Left ventricle myocardium inferior (tissue), 1 donor: Measurements from ENCODE around the gene MLXIP. TPM values are rescaled to one million over a fixed set of nuclear protein-coding genes. Genes with fewer than 3 reads are reported as not detected.
A peak's percentile ranks its signal among the peaks of the same experiment; 100 is the strongest.
"Not testable (repeated sequence)": the region's sequence is repeated elsewhere in the genome, so short reads cannot be mapped to it uniquely, and the experiment has no call there.

ENCODE experiments used
- DNase-seq: peaks from one replicate; pipeline ENCODE4 v3.0.0-alpha.2; 2020
- H3K27ac ChIP-seq: fragments of 200-600 bp; replicated peaks from 2 replicates; pipeline ENCODE4 v1.8.0; 2021
- H3K27me3 ChIP-seq: fragments of 200-600 bp; 2 replicates; pipeline ENCODE4 v1.8.0; 2021; ENCODE audit warnings: low read depth
- H3K36me3 ChIP-seq: fragments of 200-600 bp; 2 replicates; pipeline ENCODE4 v1.8.0; 2021
- H3K4me1 ChIP-seq: fragments of 200-600 bp; 2 replicates; pipeline ENCODE4 v1.8.0; 2021
- H3K4me3 ChIP-seq: fragments of 200-600 bp; 2 replicates; pipeline ENCODE4 v1.8.0; 2021; ENCODE audit warnings: mild to moderate bottlenecking, moderate library complexity
- H3K9me3 ChIP-seq: fragments of 200-600 bp; replicated peaks from 2 replicates; pipeline ENCODE4 v1.8.0; 2021
- intact Hi-C: fragments of 100-400 bp; cut with micrococcal nuclease; formaldehyde crosslinking; loops from one replicate; pipeline ENCODE4 v1.11.0; 2022
- total RNA-seq: library from RNA; stranded (reverse); fragmentation: NEBNext Ultra II Directional; extraction: Animal tissue kit (Norgen Biotek cat#: 25700); gene quantifications from one replicate; pipeline ENCODE4 v1.2.1, GENCODE V29; 2021
- TF ChIP-seq, protein P1 (sequence below): fragments of 200-600 bp; IDR thresholded peaks from 2 replicates; pipeline ENCODE4 v1.8.0; 2021; ENCODE audit warnings: antibody characterized with exemption, mild to moderate bottlenecking, borderline replicate concordance
- donor health status: DM: no; HTN: yes; CAD: no; lungs with severe emphysema.

Gene MLXIP
- total RNA-seq, 1 donor from 2014 or later = 16.7 TPM

DNA sequence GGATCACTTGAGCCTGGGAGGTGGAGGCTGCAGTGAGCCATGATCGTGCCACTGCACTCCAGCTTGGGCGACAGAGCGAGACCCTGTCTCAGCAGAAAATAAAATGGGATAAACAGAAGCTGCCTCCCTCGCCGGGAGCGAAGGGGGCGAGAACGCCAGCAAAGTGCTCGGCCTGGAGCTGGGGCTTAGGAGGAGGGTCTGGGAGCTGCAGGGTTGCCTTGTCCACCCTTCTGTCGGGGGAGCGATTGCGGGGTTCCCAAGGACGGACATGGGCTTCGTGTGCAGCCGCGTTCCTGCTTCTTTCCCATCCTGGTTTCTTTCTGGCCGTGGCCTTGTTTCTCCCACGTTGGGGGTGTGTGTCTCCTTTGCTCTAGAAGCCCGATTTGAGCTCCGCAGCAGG, 27.9 kb upstream of the MLXIP start:
- Histone ChIP-seq H3K4me3 (no peak overlapping the region), H3K4me1 (peaks cover 30% of the 10 kb centered on the region), H3K27ac (peak overlapping the region; percentile 91), H3K9me3 (no peaks in the 10 kb centered on the region), H3K27me3 (no peaks in the 10 kb centered on the region), H3K36me3 (peaks cover 30% of the 10 kb centered on the region)
- TF ChIP-seq, protein P1, sequence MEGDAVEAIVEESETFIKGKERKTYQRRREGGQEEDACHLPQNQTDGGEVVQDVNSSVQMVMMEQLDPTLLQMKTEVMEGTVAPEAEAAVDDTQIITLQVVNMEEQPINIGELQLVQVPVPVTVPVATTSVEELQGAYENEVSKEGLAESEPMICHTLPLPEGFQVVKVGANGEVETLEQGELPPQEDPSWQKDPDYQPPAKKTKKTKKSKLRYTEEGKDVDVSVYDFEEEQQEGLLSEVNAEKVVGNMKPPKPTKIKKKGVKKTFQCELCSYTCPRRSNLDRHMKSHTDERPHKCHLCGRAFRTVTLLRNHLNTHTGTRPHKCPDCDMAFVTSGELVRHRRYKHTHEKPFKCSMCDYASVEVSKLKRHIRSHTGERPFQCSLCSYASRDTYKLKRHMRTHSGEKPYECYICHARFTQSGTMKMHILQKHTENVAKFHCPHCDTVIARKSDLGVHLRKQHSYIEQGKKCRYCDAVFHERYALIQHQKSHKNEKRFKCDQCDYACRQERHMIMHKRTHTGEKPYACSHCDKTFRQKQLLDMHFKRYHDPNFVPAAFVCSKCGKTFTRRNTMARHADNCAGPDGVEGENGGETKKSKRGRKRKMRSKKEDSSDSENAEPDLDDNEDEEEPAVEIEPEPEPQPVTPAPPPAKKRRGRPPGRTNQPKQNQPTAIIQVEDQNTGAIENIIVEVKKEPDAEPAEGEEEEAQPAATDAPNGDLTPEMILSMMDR = no peak
- DNase-seq = no peak
- intact Hi-C loops = no loop called here

DNA sequence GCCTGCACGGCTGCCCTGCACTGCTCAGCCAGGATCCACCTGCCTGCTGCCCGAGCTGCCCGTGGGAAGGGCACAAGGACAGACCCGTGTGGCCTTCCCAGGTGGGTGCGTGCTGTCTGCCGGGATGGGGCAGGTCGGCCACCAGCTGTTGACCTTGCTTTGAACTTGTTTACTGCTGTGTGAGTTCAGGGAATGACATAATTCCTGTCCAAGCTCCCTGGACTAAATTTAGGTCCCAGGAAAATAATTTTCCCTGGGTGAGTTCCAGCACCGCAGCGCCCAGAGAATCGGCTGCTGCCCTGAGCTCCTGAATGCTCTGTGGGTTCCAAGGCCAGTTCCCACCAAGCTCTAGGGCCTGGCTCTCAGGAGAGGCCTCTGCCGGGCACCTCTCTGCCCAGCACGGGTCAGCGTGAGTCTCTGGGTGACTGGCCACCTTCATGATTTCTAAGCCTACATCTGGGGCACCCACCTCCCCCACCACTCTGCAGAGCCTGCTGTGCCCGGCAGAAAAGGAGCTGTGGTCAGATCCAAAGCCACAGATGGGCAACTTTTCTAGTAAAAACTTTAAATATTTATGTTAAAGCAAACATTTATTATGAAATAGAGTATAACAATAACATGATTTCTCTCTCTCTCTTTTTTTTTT, 27.2 kb upstream of the MLXIP start:
- no peaks in the 10 kb centered on the region for H3K27me3 ChIP-seq
- TF ChIP-seq, protein P1 = no peak
- intact Hi-C loops = no loop called here
- peak overlapping the region; percentile 91 for H3K27ac ChIP-seq
- H3K4me1 ChIP-seq = peaks cover 30% of the 10 kb centered on the region
- DNase-seq = peak; percentile 56
- H3K4me3 ChIP-seq = peak overlapping the region; percentile 17
- H3K9me3 ChIP-seq = no peaks in the 10 kb centered on the region
- H3K36me3 ChIP-seq = peaks cover 27% of the 10 kb centered on the region

DNA sequence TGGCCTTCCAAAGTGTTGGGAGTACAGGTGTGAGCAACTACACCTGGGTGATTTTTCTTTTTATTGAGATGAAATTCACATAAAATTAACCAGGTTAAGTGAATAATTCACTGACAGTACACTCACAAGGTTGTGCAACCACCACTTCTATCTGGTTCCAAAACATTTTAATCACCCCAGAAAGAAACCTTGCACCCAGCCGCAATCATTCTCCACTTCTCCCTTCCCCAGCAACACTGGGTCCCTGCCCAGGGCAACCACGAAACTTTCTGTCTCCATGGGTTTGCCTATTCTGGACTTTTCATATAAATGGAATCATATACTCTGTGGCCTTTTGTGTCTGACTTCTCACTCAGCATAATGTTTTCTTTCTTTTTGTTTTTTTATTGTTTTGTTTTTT, 26.3 kb upstream of the MLXIP start:
- Histone ChIP-seq H3K4me1 (peaks cover 30% of the 10 kb centered on the region), H3K9me3 (no peaks in the 10 kb centered on the region), H3K27ac (peak overlapping the region; percentile 91), H3K27me3 (no peaks in the 10 kb centered on the region), H3K36me3 (peaks cover 27% of the 10 kb centered on the region), H3K4me3 (no peak overlapping the region)
- TF ChIP-seq, protein P1 = no peak
- no peak for DNase-seq
- intact Hi-C loops = no loop called here

DNA sequence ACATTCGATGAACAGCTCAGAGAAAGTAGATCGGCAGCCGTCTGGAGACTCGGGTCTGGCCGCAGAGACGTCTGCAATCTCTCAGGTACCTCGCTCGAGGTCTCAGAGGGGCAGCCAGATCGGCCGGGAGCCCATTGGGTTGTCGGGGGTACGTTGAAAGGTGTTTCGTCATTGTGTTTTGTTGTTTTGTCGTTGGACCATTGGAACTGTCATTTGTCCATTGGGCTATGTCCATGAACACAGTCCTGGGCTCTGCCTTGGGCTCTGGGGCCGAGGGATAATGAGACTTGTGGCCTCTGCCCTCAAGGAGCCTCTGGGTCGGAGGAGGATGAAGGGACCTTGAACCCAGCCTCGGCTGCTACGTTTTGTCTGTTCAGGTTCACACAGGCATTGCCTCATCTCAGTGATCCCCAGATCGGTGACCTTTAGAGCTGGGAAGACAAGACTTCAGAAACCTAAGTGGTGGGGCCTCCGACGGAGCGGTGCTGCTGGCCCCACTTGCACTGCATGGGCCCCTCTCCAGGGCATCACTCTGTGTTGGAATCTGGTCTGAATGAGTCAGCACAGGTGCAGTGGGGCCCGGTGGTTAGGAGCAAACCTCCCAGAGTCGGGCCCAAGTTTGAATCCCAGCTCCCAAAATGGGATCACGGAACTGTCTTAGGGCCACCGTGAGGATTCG, 23.6 kb upstream of the MLXIP start:
- TF ChIP-seq, protein P1 = no peak
- H3K27me3 ChIP-seq = no peaks in the 10 kb centered on the region
- DNase-seq = no peak
- peaks cover 37% of the 10 kb centered on the region for H3K4me1 ChIP-seq
- no peaks in the 10 kb centered on the region for H3K9me3 ChIP-seq
- H3K36me3 ChIP-seq = peaks cover 41% of the 10 kb centered on the region
- H3K27ac ChIP-seq = no peak overlapping the region
- intact Hi-C loops = loop anchor here (2.0 kb wide), 1 partner anchor 68 kb away; no protein-coding TSS in a partner anchor
- no peak overlapping the region for H3K4me3 ChIP-seq

DNA sequence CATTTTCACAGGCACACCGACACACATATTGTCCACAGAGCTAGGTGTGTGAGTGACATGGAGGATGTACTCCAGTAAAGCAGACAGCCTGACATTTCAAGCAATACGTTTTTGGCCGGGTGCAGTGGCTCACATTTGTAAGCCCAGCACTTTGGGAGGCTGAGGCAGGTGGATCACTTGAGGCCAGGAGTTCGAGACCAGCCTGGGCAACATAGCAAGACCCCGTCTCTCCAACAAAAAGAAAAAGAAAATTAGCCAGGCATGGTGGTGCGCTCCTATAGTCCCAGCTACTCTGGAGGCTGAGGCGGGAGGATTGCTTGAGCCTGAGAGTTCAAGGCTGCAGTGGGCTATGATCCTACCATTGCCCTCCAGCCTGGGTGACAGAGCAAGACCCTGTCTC, 22.1 kb upstream of the MLXIP start:
- DNase-seq, H3K4me3 ChIP-seq, intact Hi-C loops, H3K9me3 ChIP-seq, H3K27ac ChIP-seq, H3K27me3 ChIP-seq: not testable (repeated sequence)
- H3K4me1 ChIP-seq = peaks cover 30% of the 10 kb centered on the region
- H3K36me3 ChIP-seq = peaks cover 47% of the 10 kb centered on the region
